Peyer's patch (tissue), 4 donors: ENCODE data around the gene CACNA1S.

Experiments used
- CTCF ChIP-seq, 6 experiments: fragments of 450-650 bp in 4 of 6; fragments of 200-600 bp in 2 of 6; sonication (generic) in 1 of 6; IDR thresholded peaks; one replicate each; pipeline ENCODE4 v1.5.1; 2017 to 2019; ENCODE audit warnings: antibody characterized with exemption in 6 of 6, mild to moderate bottlenecking in 3 of 6, moderate library complexity in 1 of 6
- POLR2A ChIP-seq, 2 donors: fragments of 450-650 bp; IDR thresholded peaks; one replicate each; pipeline ENCODE4 v1.5.1; 2017; ENCODE audit warnings: antibody characterized with exemption in 2 of 2, mild to moderate bottlenecking in 2 of 2, moderate library complexity in 2 of 2

DNA sequence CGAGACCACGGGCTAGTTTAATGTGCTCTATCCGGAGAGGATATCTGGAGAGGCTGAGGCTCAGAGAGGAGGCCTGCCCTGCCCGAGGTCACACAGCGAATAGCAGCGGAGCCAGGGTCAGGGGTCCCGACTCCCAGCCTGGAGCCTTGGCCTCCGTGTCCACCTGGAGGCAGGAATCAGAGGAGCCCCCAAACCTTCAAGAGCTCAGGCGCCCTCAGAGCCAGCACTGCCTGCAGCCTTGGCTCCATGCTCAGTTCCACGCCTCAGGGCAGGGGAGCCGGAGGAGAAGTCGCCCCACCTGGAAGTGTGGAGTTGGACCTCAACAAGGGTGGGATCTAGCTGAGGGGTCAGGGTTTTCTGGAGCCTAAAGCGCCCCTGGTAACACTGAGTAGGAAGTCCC lies 16.7 kb upstream of the CACNA1S start:
- TF ChIP-seq CTCF (IDR thresholded peaks at IDR 0.05) (no peak), POLR2A (IDR thresholded peaks at IDR 0.05) (no peak)
